Superior temporal gyrus (tissue), 1 donor: Measurements from ENCODE around the gene TMPRSS11F.
"Not testable (repeated sequence)": the region's sequence is repeated elsewhere in the genome, so short reads cannot be mapped to it uniquely, and the experiment has no call there.

ENCODE experiments used
- DNase-seq: peaks from one replicate; pipeline ENCODE4 v3.0.0-alpha.2; 2016; ENCODE audit errors: extremely low spot score

Gene TMPRSS11F

GRCh38 chr4:68129793-68130192 is at the start of gene TMPRSS11F:
TSS of gene TMPRSS11F (minus strand) at chr4:68129869. CDS start at chr4:68129820, 49 bp downstream.
- no peak for DNase-seq

DNA sequence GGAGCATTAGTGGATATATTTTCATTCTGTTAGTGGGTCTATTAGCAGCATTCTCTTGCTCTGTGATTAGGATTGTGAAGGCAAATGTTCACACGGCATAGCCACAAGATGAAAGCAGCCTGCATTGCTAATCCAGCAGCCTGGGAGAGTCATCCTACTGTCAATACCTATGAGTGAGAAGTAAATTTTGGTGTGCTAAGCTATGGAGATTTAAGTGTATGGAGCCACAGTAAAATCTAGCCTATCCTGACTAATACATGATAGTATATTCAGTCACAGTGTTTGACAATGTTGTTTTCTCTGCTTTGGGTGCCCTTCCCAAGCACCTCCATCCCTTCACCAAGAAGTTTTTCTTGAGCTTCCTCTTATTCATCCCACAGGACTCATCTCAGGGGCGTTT is 47.2 kb upstream of the TMPRSS11F start:
- no peak for DNase-seq

GRCh38 chr4:68176500-68176899 is 46.8 kb upstream of the TMPRSS11F start:
- DNase-seq, result peak; percentile 30

GRCh38 chr4:68175562-68176155 is 46.0 kb upstream of the TMPRSS11F start:
- peak; percentile 92 for DNase-seq

DNA sequence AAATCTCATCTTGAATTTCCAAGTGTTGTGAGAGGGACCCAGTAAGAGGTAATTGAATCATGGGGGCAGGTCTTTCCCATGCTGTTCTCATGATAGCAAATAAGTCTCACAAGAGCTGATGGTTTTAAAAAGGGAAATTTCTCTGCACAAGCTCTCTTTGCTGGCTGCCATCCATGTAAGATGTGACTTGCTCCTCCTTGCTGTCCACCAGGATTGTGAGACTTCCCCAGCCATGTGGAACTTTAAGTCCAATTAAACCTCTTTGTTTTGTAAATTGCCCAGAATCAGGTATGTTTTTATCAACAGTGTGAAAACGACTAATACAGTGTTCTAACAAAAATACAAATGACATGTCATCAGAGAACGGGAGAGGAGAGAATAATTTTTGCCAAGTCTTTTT is 44.7 kb upstream of the TMPRSS11F start:
- not testable (repeated sequence) for DNase-seq

GRCh38 chr4:68172147-68172546 is 42.5 kb upstream of the TMPRSS11F start:
- DNase-seq, result not testable (repeated sequence)

DNA sequence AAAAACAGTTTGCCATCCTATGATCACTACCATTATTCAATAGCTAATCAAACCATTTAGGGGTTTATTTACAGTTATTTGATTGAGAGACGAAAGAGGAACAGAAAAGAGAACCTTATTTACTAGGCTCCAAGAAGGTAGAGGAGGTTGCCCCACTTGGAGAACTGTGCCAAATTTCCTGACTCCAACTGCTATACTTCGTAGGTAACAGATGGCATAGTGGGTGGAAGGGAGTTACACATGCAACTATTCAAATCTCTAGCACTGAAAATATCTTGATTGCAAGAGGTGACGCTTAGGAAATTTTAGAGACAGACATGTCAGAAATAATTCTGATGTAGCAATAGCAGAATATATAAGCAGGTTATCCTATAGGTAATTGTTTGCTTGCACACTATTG is 38.0 kb upstream of the TMPRSS11F start:
- peak; percentile 69 for DNase-seq

GRCh38 chr4:68167166-68167565 is 37.5 kb upstream of the TMPRSS11F start:
- DNase-seq, result no peak

GRCh38 chr4:68163754-68164153 is 34.1 kb upstream of the TMPRSS11F start:
- DNase-seq, result no peak

GRCh38 chr4:68162196-68162595 is 32.5 kb upstream of the TMPRSS11F start:
- no peak for DNase-seq

GRCh38 chr4:68152411-68152810 is 22.7 kb upstream of the TMPRSS11F start:
- DNase-seq, result no peak

GRCh38 chr4:68148800-68149685 is 19.4 kb upstream of the TMPRSS11F start:
- DNase-seq, result no peak

- no peak for DNase-seq
Measured at GRCh38 chr4:68147079-68147478, 17.4 kb upstream of the TMPRSS11F start.

DNA sequence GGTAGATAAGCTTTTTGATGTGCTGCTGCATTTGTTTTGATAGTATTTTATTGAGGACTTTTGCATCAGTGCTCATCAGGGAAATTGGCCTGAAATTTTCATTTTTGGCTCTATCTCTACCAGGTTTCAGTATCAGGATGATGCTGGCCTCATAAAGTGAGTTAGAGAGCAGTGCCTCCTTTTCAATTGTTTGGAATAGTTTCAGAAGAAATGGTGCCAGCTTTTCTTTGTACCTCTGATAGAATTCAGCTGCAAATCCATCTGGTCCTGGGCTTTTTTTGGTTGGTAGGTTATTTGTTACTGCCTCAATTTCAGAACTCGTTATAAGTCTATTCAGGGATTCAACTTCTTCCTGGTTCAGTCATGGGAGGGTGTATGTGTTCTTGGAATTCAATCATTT is 15.6 kb upstream of the TMPRSS11F start:
- no peak for DNase-seq

- DNase-seq, result no peak
Measured at GRCh38 chr4:68141852-68142251, 12.2 kb upstream of the TMPRSS11F start.

- no peak for DNase-seq
Measured at GRCh38 chr4:68132342-68132741, 2.7 kb upstream of the TMPRSS11F start.

- DNase-seq, result no peak
Measured at GRCh38 chr4:68124262-68124661, 5.4 kb downstream of the TMPRSS11F start.

DNA sequence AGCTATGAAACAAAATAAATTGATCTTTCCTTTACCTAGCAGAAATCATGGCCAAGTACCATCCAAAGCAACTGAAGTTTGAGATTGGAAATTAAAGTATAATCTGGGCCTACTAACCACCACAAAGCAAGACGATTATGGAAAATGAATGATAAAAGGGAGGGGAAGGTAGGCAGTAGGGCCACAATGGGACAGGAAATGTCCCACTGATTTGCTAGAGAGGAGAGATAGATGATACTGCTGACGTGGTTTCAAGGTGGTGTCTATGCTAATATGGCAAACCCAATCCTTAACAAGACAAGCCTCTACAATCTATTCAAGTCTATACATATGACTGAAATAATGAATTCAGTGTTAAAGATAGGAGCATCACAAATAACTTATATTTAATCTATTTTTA is 6.1 kb downstream of the TMPRSS11F start:
- DNase-seq, result no peak

DNA sequence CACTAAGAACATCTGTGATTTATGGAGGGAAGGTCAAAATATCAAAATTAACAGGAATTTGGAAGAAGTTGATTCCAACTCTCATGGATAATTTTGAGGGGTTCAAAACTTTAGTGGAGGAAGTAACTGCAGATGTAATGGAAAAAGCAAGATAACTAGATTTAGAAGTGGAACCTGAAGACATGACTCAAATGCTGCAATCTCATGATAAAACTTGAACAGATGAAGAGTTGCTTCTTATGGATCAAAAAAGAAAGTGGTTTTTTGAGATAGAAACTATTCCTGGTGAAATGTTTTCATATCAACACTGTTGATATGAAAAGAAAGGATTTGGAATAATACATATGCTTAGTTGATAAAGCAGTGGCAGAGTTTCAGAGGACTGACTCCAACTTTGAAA is 9.7 kb downstream of the TMPRSS11F start:
- DNase-seq, result no peak

DNA sequence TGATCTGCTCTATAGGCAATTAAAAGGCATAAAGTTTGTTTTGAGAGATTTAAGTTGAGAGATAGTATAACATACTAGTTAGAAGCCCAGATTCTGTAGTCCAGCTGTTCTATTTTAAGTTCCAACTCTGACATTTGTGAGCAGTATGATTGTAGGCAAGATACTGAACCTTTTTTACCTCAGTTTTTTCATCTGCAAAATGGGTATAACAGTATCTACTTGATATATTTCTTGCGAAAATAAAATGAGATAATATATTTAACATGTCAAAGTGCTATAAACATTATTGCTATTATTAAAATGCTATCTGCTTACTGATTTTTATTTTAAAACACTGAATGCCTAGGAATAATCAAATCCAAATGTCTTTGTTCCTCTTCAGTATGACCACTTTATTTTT is 19.2 kb downstream of the TMPRSS11F start:
- no peak for DNase-seq

GRCh38 chr4:68109868-68110267 is 19.8 kb downstream of the TMPRSS11F start:
- DNase-seq, result no peak

- no peak for DNase-seq
Measured at GRCh38 chr4:68082758-68083157, 46.9 kb downstream of the TMPRSS11F start.

- DNase-seq, result no peak
Measured at GRCh38 chr4:68079928-68080327, 49.7 kb downstream of the TMPRSS11F start.
